ENCODE measurements around the gene GREM2. TPM values are rescaled to one million over a fixed set of nuclear protein-coding genes. Genes with fewer than 3 reads are reported as not detected.

Gene GREM2
- total and polyA plus RNA-seq, 8 donors, result 0.99 to 4.4 (median 2.9) TPM

GRCh38 chr1:240591564-240591963, 20.4 kb downstream of the GREM2 start:
- no peaks in the 10 kb centered on the region for H3K27me3 ChIP-seq
- no peak overlapping the region for H3K27ac ChIP-seq
- ATAC-seq, result no peak
- H3K4me1 ChIP-seq, result no peaks in the 10 kb centered on the region
- no peak overlapping the region for H3K4me3 ChIP-seq
- no peak for DNase-seq
- TF ChIP-seq CTCF (IDR thresholded peaks at IDR 0.05), result no peak
- intact Hi-C loops (cut with DNase I), result no loop called here
- H3K9me3 ChIP-seq, result no peaks in the 10 kb centered on the region
- H3K36me3 ChIP-seq, result no peaks in the 10 kb centered on the region

- no peak for DNase-seq
- TF ChIP-seq CTCF (IDR thresholded peaks at IDR 0.05), result no peak
- Histone ChIP-seq H3K27ac (no peak overlapping the region), H3K36me3 (no peaks in the 10 kb centered on the region), H3K4me3 (no peak overlapping the region), H3K27me3 (no peaks in the 10 kb centered on the region), H3K4me1 (no peaks in the 10 kb centered on the region), H3K9me3 (no peaks in the 10 kb centered on the region)
- intact Hi-C loops (cut with DNase I), result no loop called here
- ATAC-seq, result no peak
Measured at GRCh38 chr1:240591078-240591477, 20.9 kb downstream of the GREM2 start.

- Histone ChIP-seq H3K27ac (no peak overlapping the region), H3K4me1 (no peaks in the 10 kb centered on the region), H3K9me3 (no peaks in the 10 kb centered on the region), H3K36me3 (no peaks in the 10 kb centered on the region), H3K4me3 (no peak overlapping the region), H3K27me3 (no peaks in the 10 kb centered on the region)
- TF ChIP-seq CTCF (IDR thresholded peaks at IDR 0.05), result no peak
- no peak for ATAC-seq
- DNase-seq, result no peak
- intact Hi-C loops (cut with DNase I), result no loop called here
Measured at GRCh38 chr1:240589585-240590110, 22.3 kb downstream of the GREM2 start.

GRCh38 chr1:240586006-240586405, 25.9 kb downstream of the GREM2 start:
- intact Hi-C loops (cut with DNase I), result no loop called here
- peaks cover 0 to 2% of the 10 kb centered on the region in 2 donors for H3K9me3 ChIP-seq
- ATAC-seq (no peak), DNase-seq (no peak)
- H3K27me3 ChIP-seq, result no peaks in the 10 kb centered on the region
- no peak for TF ChIP-seq CTCF (IDR thresholded peaks at IDR 0.05)
- no peak overlapping the region for H3K4me3 ChIP-seq
- H3K4me1 ChIP-seq, result no peaks in the 10 kb centered on the region
- no peaks in the 10 kb centered on the region for H3K36me3 ChIP-seq
- H3K27ac ChIP-seq, result no peak overlapping the region

GRCh38 chr1:240582953-240583352, 29.0 kb downstream of the GREM2 start:
- Histone ChIP-seq H3K4me1 (no peaks in the 10 kb centered on the region), H3K27ac (no peak overlapping the region), H3K9me3 (peaks cover 0 to 2% of the 10 kb centered on the region in 2 donors), H3K4me3 (no peak overlapping the region), H3K27me3 (no peaks in the 10 kb centered on the region), H3K36me3 (no peaks in the 10 kb centered on the region)
- TF ChIP-seq CTCF (IDR thresholded peaks at IDR 0.05), result no peak
- intact Hi-C loops (cut with DNase I), result no loop called here
- ATAC-seq (no peak), DNase-seq (no peak)
